HG03432 (cell line): ENCODE data around the gene ZMYM2.
A peak's percentile ranks its signal among the peaks of the same experiment; 100 is the strongest.

ENCODE experiments used
- ATAC-seq: cut with Tn5 transposase; IDR thresholded peaks from one replicate; pipeline ENCODE4 v1.9.1; 2021; ENCODE audit warnings: mild to moderate bottlenecking, moderate library complexity; ENCODE audit not compliant: unreplicated experiment

Gene ZMYM2

GRCh38 chr13:20044086-20044485 is 85.6 kb downstream of the ZMYM2 start:
- ATAC-seq = no peak

DNA sequence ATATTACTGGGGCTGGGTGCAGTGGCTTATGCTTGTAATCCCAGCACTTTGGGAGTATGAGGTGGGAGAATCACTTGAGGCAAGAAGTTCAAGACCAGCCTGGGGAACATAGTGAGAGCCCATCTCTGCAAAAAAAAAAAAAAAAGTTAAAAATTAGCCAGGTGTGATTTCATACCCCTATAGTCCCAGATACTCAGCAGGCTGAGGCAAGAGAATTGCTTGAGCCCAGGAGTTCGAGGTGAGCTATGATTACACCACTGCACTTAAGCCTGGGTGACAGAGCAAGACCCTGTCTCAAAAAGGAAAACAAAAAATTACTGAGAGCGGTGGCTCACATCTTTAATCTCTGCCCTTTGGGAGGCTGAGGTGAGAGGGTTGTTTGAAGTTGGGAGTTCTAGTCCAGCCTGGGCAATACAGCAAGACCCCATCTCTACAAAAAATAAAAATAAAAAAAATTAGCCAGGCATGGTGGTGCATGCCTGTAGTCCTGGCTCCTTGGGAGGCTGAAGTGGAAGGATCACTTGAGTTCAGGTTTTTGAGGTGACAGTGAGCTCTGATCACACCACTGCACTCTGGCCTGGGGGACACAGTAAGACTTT is 87.5 kb downstream of the ZMYM2 start:
- no peak for ATAC-seq

GRCh38 chr13:20049558-20050473 is 91.3 kb downstream of the ZMYM2 start:
- ATAC-seq = no peak

DNA sequence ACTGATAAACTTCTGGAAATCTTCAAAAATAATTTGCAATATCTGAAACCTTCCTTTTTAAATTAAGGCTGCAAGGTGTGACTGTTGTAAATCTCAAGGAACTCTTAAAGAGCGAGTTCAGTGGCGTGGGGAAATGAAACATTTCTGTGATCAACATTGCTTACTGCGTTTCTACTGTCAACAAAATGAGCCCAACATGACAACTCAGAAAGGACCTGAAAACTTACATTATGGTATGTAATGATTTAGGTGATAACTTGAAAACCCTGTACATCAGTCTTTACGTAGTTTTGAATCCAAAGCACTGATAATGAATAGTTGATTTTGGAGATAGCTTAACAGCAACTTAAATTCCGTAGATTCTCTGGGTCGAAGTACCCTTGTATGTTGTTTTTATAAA is 92.8 kb downstream of the ZMYM2 start:
- no peak for ATAC-seq

DNA sequence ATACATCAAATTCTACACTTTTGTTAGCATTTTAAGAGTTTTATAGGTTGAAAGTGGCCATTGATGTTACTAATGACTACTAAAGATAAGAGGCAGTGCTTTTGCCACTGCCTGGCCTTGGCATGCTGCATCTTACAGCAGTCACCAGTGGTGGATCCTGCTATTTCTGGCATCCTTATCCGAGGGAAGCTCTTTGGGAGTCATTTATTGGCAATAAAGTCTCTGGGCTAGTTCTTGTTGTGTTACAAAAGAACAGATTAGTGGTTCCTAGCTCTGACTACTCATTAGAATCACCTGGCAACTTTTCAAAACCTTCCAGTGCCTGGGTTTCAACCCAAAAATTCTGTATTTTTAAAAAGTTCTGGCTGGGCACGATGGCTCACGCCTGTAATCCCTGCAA is 94.5 kb downstream of the ZMYM2 start:
- no peak for ATAC-seq

DNA sequence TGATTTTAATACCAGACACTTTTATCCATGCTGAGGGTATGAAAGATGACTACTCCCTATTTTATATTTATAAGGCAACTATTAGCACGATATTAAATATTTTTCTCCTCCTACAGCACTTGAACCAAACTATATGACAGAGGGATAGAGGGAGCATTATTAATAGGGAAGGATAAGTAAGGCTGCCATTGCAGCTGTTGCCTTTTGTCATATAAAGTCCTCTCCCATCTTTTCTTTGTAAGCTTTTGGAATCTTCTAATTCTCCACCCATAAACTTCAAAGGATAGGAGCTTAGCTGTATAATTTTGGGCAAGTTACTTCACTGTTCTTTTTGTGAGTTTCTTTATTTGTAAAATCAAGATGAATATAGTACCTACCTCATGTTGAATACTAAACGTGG is 95.4 kb downstream of the ZMYM2 start:
- ATAC-seq = no peak

DNA sequence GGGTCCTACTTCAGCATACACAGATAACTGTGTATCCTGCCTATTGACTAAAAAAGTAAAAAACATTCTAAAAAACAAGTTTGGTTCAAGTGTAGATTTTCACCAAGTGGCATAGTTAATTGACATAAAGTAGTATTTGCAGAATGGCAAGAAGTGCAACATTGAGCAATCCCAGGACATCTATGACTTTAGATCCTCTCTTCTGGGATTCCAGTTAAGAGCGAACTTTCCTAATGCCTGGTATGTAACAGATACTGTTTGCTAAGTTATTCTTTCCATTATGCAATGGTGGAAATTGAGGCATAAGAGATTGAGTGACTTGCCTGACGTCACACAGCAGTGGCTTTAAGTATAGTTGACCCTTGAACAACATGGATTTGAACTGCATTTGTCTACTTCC is 96.1 kb downstream of the ZMYM2 start:
- no peak for ATAC-seq

DNA sequence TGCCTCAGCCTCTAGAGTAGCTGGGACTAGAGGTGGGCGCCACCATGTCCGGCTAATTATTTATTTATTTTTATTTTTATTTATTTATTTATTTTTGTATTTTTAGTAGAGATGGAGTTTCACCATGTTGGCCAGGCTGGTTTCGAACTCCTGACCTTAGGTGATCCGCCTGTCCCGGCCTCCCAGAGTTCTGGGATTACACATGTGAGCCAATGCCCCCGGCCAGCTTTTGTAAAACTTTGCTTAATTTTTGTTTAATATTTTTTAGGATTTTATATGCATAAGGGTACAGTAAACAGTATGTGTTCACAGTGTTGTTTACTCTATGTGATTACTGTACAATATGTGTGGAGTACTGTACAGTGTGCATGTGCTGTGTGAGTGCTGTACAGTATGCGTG is 98.7 kb downstream of the ZMYM2 start:
- ATAC-seq = no peak

GRCh38 chr13:20057963-20058362 is 99.4 kb downstream of the ZMYM2 start:
- ATAC-seq = no peak

DNA sequence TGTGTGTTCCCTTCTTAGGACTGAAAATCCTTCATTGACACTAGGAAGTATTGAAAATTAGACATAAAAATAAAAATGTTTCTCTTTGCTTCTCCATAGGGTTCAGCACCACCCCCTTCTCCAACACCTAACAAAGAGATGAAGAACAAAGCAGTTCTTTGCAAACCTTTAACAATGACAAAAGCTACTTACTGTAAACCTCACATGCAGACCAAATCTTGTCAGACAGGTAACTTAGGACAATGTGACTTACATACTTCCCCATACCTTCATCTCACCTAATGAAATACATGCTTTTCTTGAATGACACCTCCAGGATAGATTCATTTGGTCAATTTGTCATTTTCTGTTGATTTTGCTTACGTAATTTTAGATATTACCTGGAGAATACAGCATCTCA is 99.9 kb downstream of the ZMYM2 start:
- no peak for ATAC-seq

GRCh38 chr13:20064128-20064527 is 105.6 kb downstream of the ZMYM2 start:
- no peak for ATAC-seq

GRCh38 chr13:20065516-20065915 is 107.0 kb downstream of the ZMYM2 start:
- no peak for ATAC-seq

DNA sequence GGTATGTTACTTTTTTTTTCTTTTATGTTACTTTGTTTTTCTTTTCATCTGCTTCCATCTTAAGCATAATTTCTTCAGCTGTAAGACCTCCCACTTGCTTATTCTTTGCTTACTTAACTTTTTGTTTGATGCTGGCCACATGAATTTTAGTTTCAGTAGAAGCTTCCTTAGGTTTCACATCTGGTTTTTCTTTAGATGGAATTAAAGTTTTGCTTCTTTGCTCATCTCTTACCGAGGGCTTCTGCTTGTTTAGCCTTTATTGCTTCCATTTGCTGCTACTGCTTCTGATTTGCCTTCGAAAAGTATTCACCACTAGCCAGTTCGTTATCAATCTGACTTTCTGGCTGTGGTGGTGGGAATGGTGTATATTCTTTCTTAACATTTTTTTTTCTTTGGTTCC is 111.4 kb downstream of the ZMYM2 start:
- ATAC-seq = no peak

DNA sequence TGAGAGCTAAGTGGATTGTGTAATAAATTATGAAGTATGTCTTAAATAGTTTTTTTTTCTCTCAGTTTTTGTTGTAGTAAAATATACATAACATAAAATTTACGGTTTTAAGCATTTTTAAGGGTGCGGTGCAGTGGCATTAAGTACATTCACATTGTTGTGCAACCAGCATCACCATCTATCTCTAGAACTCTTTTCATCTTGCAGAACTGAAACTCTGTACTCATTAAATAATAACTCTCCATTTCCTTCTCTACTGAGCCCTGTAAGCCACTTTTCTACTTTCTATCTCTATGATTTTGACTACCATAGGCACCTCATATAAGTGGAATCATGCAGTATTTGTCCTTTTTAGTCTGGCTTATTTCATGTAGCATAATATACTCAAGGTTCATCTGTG is 115.2 kb downstream of the ZMYM2 start:
- ATAC-seq = peak; percentile 81

DNA sequence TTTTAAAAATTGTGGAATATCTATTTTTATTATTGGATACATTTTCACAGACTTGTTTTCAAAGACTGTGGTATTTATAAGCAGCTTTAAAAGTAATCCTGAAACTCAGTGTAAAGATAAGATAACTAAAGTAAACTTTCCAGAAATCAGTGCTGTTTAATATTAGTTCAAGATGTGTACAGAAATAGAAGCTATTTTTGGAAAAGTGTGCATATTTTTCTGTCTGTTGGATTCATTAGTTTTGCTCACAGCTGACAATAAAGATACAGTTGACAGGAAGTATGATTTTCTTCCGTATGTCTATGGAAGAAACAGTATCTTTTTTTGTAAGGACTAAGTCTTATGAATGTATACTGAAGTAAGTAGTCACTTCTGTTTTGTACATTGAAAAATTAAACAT is 116.4 kb downstream of the ZMYM2 start:
- no peak for ATAC-seq

GRCh38 chr13:20077086-20077485 is 118.6 kb downstream of the ZMYM2 start:
- ATAC-seq = no peak

DNA sequence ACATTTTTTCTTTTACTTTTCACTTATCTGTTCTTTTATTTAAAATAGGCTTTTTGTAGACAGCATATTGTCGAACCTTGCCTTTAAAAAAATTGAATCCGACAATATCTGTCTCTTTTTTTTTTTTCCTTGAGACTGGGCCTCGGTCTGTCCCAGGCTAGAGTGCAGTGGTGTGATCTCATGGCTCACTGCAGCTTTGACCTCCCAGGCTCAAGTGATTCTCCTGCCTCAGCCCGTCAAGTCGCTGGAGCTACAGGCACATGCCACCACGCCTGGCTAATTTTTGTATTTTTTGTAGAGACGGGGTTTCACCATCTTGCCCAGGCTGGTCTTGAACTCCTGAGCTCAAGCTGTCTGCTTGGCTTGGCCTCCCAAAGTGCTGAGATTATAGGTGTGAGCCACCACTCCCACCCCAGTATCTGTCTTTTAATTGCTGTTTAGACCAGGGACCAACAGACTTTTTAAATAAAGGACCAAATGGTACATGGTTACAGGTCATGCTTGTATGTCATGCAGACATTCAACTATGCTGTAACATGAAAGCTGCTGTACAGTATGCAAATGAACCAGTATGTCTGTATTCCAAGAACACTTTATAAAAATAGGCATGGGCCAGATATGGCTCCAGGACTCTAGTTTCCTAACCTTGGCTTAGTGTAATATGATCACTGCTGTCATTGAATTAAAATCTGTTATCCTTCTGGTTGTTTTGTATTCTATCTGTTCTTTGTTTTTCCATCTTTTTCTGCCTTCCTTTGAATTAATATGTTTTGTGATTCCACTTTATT is 122.0 kb downstream of the ZMYM2 start:
- no peak for ATAC-seq

- ATAC-seq = no peak
Observed at GRCh38 chr13:20090349-20090748, 131.8 kb downstream of the ZMYM2 start.

- no peak for ATAC-seq
Observed at GRCh38 chr13:20093951-20094350, 135.4 kb downstream of the ZMYM2 start.

DNA sequence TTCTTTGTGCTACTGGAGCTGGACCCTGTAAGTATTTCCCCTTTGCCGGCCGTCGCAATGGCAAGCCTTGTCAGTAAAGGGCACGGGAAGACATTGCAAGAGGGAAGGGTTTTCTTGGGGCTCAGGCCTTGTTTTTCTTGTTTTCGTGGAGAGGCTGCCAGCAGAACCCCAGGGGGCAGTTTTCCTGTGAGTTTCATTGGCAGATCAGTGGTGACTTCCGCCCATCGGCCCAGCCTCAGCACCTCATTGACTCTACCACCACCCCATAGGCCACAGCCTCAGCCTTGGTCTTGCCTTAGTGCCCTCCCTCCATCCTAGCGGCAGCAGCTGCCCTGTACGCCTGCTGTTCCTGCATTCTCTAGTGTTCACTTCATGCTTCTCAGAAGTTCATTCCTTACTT is 140.8 kb downstream of the ZMYM2 start:
- ATAC-seq = no peak

- ATAC-seq = no peak
Observed at GRCh38 chr13:20101467-20102316, 143.2 kb downstream of the ZMYM2 start.
